Activated CD4-positive, alpha-beta T cell treated with anti-CD3 and anti-CD28 coated beads, Interleukin-2, amount 50 U/mL, for 24 hours (primary cell): ENCODE data around the gene TCP11.

Source experiments
- DNase-seq, 2 donors: peaks; one replicate each; pipeline ENCODE4 v3.0.0-alpha.2; 2020; ENCODE audit warnings: low read depth in 1 of 2, low spot score in 1 of 2

Gene TCP11

DNA sequence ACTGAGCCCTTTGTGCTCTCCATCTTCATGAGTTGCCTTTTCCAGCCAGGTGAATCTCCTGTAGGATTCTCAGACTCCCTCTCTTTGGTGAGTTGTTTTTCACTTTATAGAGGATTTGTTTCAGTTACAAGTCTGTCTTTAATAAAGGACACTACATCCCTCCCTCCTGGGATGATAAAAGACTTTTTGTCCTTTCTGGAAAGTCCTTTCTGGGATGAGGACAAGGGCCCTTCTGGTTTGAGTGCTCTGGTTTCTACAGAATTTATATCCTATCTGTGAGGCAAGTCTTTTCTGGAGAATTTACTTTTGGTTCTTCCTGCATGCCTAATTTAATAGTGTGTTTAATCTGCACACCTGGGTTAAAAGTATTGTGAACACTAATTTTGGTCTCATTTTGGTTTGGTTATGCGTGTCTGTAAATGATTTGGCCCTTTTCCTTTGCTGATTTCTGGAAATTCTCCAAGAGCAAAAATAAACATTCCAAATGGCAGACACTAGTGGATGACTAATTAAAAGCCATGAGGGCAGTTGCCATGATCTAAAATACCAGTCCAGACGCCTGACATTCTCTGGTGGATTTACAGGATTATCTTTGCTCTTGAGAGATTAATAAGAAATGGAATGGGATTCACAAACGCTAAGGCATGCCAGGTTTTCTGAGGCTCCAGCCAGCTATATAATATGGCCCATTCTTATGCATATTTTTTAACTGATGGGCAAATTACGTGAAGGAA lies 44.8 kb downstream of the TCP11 start:
- DNase-seq = no peak

DNA sequence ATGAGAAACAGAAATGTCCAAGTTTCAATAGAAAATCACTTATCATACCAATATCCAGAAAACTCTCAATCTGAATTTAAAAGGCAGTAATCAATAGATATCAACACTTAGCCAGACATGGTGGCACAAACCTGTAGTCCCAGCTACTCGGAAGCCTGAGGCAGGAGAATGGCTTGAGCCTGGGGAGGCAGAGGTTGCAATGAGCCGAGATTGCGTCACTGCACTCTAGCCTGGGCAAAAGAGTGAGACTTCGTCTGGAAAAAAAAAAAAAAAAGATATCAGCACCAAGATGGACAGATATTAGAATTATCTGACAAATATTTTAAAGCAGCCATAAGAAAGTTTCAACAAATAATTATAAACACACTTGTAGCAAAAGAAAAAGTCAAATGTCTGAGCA lies 47.0 kb downstream of the TCP11 start:
- no peak for DNase-seq

- no peak for DNase-seq
Measured at GRCh38 chr6:35093783-35094182, 47.4 kb downstream of the TCP11 start.

GRCh38 chr6:35093118-35093445 lies 48.1 kb downstream of the TCP11 start:
- DNase-seq = no peak

DNA sequence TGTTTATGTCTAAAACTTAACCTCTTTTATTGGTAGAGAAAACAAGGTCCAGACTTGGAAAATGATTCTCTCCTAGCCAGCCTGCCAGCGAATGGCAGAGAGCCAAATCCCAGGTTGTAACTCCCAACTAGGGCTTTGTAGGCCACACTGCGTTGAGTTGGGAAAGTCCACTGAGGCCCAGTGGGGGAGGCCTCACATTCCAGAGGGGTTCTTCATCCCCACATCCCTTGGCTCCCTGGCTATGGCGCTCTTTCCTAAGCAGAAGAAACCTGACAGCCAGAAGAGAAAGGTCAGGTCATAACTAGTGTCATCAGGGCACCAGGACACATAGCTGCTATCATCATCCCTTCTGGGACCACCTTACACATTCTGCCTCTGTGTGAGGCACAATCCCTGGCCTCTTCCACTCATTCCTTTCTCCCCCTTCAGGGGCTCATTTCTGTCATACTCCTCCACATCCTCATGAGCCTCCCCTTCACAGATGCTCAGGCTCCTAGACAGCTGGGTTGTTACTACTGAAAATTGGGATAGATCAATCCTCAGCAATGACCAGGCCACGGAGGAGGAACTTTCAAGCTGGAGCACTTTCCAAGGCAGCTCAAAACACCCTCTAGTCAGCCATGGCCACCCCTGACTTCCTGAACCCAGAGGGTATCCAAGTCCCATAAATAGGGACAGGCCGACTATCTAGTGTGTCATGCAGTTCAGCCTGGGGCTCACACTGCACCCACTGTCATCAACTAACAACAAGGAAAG lies 48.6 kb downstream of the TCP11 start:
- no peak for DNase-seq

- no peak for DNase-seq
Measured at GRCh38 chr6:35091346-35092083, 49.6 kb downstream of the TCP11 start.

GRCh38 chr6:35090734-35091133 lies 50.4 kb downstream of the TCP11 start:
- DNase-seq = no peak

DNA sequence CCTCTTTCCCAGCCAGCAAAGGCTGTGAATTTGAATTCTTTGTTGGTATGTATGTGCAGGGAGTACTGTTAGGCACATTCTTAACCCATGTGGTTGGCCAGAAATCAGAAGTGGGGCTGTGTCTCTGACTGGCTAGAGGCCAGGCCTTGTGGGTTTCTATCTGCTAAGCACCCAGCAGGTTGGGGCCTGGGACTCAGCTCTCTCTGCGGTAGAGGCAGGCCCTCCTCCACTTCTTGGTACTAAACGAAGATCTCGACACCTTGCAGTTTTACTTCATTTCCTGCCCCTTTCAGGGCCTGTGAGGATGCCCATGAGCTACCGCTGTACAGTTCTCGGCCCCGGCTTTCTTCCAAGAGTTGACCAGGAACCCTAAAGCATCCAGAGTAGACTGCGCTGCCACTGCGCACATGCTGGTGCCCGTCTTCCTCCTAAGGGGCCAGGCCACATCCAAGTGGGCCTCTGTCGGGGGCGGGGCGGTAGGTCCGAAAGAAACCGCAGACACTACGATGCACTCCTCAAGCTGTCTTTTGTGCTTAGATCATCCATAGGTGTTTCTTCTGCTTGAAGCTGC lies 51.1 kb downstream of the TCP11 start:
- no peak for DNase-seq

GRCh38 chr6:35089216-35089934 lies 51.8 kb downstream of the TCP11 start:
- DNase-seq = no peak

- DNase-seq = no peak
Measured at GRCh38 chr6:35088281-35089215, 52.6 kb downstream of the TCP11 start.

DNA sequence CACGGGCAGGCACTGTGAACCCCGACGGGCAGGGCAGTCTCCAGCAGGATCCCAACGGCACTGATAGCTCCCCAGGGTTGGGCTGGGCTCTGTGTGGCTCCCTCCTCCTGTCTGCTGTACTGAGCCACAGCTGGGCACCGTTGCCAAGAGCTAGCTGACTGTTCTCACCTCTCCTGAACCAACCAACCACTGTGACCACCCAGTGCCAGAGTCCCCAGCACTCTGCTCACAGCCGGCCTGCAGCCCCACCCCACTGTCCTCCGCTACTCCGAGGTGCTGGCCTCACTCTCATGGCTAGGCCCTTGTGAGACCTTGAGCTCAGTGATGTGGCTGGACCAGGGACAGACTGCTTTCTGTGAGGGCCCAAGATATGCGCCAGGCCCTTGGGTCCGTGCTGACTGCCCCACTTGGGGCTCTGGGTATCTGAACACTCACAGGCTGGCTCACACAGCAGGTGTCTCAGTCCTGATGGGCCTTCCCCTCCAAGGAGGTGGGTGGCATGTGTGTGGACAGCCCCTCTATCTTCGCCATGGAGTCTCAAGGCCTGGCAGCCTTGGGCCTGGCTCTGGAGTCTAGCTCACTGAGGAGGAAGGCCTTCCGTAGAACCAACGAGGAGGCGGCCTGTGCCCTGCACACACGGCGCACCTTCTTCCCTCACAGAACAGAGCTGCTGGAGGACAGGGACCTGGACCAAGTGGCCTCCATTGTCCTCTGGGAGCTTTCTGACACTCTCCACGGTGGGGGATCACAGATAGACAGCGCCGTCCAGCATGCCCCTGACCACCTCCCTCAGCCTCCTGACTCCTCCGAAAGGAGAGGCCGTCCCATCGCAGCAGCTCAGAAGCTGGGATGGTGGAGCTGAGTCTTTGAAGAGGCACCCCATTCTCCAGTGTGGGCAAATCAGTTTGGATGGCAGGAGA lies 53.5 kb downstream of the TCP11 start:
- no peak for DNase-seq

- no peak for DNase-seq
Measured at GRCh38 chr6:35086636-35087360, 54.3 kb downstream of the TCP11 start.

DNA sequence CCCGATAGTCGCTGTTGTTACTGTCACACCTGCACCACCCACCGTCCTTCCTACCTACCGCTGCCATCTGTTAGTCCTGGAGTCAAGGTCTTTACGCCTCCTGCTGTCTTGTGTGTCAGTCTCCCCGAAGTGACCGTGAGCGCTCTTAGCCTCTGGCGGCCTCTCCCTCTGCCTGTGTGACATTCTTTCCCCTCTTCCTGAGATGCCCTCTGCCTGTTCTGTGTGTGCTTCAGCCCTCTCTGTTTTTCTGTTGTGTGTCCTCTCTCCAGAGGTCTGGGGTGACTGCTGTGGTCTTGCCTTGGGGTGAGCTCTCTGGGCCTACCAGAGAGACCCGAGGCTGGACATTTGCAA lies 54.9 kb downstream of the TCP11 start:
- no peak for DNase-seq

GRCh38 chr6:35085359-35086281 lies 55.5 kb downstream of the TCP11 start:
- DNase-seq = no peak

DNA sequence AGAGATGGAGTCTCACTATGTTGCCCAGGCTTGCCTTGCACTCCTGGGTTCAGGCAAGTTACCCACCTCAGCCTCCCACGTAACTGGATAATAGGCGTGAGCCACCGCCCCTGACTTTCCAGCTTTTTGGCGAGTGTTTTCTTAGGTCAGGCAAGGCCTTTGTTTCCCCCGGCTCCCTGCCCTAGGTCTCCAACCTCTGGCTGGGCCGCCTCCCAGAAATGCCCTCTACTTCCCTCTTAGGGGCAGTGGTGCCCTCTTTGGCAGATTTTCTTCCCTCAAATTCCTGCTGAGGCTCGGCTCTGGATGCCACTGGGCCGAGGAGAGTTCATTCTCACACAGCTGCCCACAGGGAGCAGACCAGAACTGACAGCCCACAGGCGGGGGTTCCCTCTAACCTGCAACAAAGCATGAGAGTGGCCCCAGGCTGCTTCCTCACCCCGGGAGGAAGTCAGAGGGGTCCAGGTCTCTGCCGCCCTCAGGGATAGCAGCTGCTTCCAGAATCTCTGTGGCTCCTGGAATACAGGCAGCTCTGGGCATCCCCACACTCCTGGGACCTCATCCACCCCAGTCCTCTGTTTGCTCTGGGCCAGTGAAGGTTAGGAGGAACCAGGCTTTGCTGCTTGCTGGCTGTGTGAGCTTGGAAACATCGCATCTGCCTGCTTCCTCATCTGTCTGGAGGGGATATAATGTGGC lies 56.5 kb downstream of the TCP11 start:
- no peak for DNase-seq

GRCh38 chr6:35084041-35084491 lies 57.1 kb downstream of the TCP11 start:
- DNase-seq = no peak

DNA sequence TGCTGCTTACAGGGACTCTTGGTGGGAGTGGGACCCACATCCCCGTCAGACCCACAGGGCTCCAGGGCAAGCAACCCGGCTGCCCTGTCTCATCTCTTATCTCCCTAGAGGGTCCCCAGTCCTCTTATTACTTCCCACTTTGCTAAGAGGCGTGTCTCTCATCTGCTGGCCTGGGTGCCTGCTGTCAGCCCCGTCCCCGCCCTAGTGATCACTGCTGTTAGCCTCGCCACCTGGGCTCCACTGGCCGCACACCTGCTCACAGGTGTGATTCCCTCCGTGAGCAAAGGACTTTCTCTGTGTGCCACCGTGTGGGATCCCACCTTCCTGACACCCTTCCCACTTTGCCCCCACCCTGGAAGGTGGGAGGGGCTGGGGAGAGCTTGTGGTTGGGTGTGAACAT lies 57.6 kb downstream of the TCP11 start:
- no peak for DNase-seq
